Stimulated activated naive CD4-positive, alpha-beta T cell treated with Interleukin-2 at 50 U/mL for 16 hours (primary cell): ENCODE measurements around the gene EPO.
"Not testable (repeated sequence)": the region's sequence is repeated elsewhere in the genome, so short reads cannot be mapped to it uniquely, and the experiment has no call there.

Source experiments
- DNase-seq: peaks from one replicate; lab custom pipeline; 2025; lab: John Stamatoyannopoulos, UW

EPO gene

GRCh38 chr7:100736671-100737070, 16.4 kb downstream of the EPO start:
- no peak for DNase-seq

GRCh38 chr7:100739934-100740333, 19.7 kb downstream of the EPO start:
- no peak for DNase-seq

GRCh38 chr7:100744605-100745004, 24.3 kb downstream of the EPO start:
- no peak for DNase-seq

GRCh38 chr7:100745184-100745583, 24.9 kb downstream of the EPO start:
- DNase-seq: no peak

GRCh38 chr7:100752994-100753393, 32.7 kb downstream of the EPO start:
- DNase-seq: no peak

GRCh38 chr7:100753750-100754149, 33.5 kb downstream of the EPO start:
- no peak for DNase-seq

- no peak for DNase-seq
Observed at GRCh38 chr7:100759357-100760171, 39.3 kb downstream of the EPO start.

GRCh38 chr7:100762841-100763240, 42.6 kb downstream of the EPO start:
- not testable (repeated sequence) for DNase-seq

GRCh38 chr7:100763556-100764140, 43.4 kb downstream of the EPO start:
- no peak for DNase-seq

- DNase-seq: no peak
Observed at GRCh38 chr7:100764841-100765240, 44.6 kb downstream of the EPO start.

- DNase-seq: no peak
Observed at GRCh38 chr7:100765250-100765649, 45.0 kb downstream of the EPO start.

GRCh38 chr7:100768784-100769183, 48.5 kb downstream of the EPO start:
- DNase-seq: no peak
